Ascending aorta (tissue), 2 donors: ENCODE measurements around the gene ETNPPL. TPM values are rescaled to one million over a fixed set of nuclear protein-coding genes. Genes with fewer than 3 reads are reported as not detected.

Source experiments
- DNase-seq, 2 donors: peaks; one replicate each; pipeline ENCODE4 v3.0.0-alpha.2; 2019; ENCODE audit warnings: low spot score in 2 of 2
- H3K27ac ChIP-seq, 2 donors: fragments of 200-600 bp; sonication (generic); one replicate each; pipeline ENCODE4 v1.5.1; 2016 to 2017; ENCODE audit warnings: mild to moderate bottlenecking in 1 of 2
- H3K27me3 ChIP-seq: fragments of 200-600 bp; sonication (generic); one replicate; pipeline ENCODE4 v1.5.1; 2017
- H3K36me3 ChIP-seq, 2 donors: fragments of 200-600 bp; sonication (generic); one replicate each; pipeline ENCODE4 v1.5.1; 2016
- H3K4me1 ChIP-seq, 2 donors: fragments of 200-600 bp; sonication (generic); one replicate each; pipeline ENCODE4 v1.5.1; 2016 to 2017; ENCODE audit warnings: mild to moderate bottlenecking in 1 of 2
- H3K4me3 ChIP-seq, 2 donors: fragments of 200-600 bp; sonication (generic); one replicate each; pipeline ENCODE4 v1.5.1; 2016 to 2017; ENCODE audit warnings: mild to moderate bottlenecking in 1 of 2
- H3K9me3 ChIP-seq, 2 donors: fragments of 200-600 bp; sonication (generic); one replicate each; pipeline ENCODE4 v1.5.1; 2016
- CTCF ChIP-seq, 3 experiments: fragments of 200-600 bp in 2 of 3; fragments of 450-650 bp in 1 of 3; sonication (generic) in 2 of 3; IDR thresholded peaks; one replicate each; pipeline ENCODE4 v1.5.1; 2016 to 2019; ENCODE audit warnings: antibody characterized with exemption in 3 of 3, mild to moderate bottlenecking in 1 of 3, moderate library complexity in 1 of 3
- intact Hi-C: fragments of 100-400 bp; cut with DNase I; formaldehyde crosslinking; loops from one replicate; pipeline ENCODE4 v1.15.1; 2023
- total RNA-seq: library from RNA; depleted of rRNA; stranded (reverse); fragments of >200 nt; gene quantifications from one replicate; pipeline ENCODE4 v1.1.0, GENCODE V29; 2016

Gene ETNPPL
- total RNA-seq, 1 donor from 2014 or later, result not detected

- Histone ChIP-seq H3K27ac (no peak overlapping the region), H3K9me3 (no peaks in the 10 kb centered on the region), H3K27me3 (no peaks in the 10 kb centered on the region), H3K4me3 (no peak overlapping the region), H3K4me1 (peaks cover 0 to 4% of the 10 kb centered on the region in 2 donors), H3K36me3 (no peaks in the 10 kb centered on the region)
- intact Hi-C loops, result no loop called here
- no peak for DNase-seq
- no peak for TF ChIP-seq CTCF (IDR thresholded peaks at IDR 0.05)
Observed at GRCh38 chr4:108775921-108776320, 13.1 kb upstream of the ETNPPL start.

DNA sequence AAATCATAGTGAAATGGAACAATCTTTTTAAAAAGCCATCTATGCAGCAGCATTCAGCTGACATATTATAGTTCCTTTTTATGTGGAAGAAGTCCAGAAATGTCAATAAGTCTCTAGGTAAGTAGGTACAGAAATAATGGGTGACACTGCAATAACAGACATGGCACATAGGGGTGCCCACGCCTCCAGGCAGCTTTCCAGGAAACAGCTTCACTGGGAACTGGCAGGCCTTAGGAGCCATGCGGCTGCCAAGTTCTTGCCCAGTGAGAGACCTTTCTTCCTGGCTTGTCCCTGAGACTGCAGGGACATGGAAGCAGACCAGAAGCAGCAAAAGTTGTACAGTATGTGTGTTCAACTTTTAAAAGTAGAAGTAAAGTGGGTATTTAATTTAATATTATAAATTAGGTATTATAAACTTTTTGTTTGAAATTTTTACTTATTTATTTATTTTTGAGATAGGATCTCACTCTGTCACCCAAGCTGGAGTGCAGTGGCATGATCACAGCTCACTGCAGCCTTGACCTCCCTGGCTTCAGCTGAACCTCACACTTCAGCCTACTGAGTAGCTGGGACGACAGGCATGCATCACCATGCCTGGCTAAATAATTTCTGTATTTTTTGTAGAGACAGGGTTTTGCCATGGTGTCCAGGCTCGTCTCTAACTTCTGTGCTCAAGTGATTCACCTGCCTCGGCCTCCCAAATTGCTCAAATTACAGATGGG, 12.1 kb upstream of the ETNPPL start:
- H3K4me3 ChIP-seq, result no peak overlapping the region
- H3K27me3 ChIP-seq, result no peaks in the 10 kb centered on the region
- DNase-seq, result no peak
- peaks cover 0 to 4% of the 10 kb centered on the region in 2 donors for H3K4me1 ChIP-seq
- intact Hi-C loops, result no loop called here
- no peaks in the 10 kb centered on the region for H3K36me3 ChIP-seq
- no peak overlapping the region for H3K27ac ChIP-seq
- no peaks in the 10 kb centered on the region for H3K9me3 ChIP-seq
- TF ChIP-seq CTCF (IDR thresholded peaks at IDR 0.05), result peak in 2 of 3 experiments; percentile 19 to 29

- TF ChIP-seq CTCF (IDR thresholded peaks at IDR 0.05), result no peak
- Histone ChIP-seq H3K4me1 (peaks cover 0 to 4% of the 10 kb centered on the region in 2 donors), H3K27me3 (no peaks in the 10 kb centered on the region), H3K36me3 (no peaks in the 10 kb centered on the region), H3K9me3 (no peaks in the 10 kb centered on the region), H3K27ac (no peak overlapping the region), H3K4me3 (no peak overlapping the region)
- DNase-seq, result no peak
- intact Hi-C loops, result no loop called here
Observed at GRCh38 chr4:108772402-108772801, 9.5 kb upstream of the ETNPPL start.

GRCh38 chr4:108766058-108766457, 3.2 kb upstream of the ETNPPL start:
- Histone ChIP-seq H3K4me3 (no peak overlapping the region), H3K4me1 (no peaks in the 10 kb centered on the region), H3K27ac (no peak overlapping the region), H3K9me3 (no peaks in the 10 kb centered on the region), H3K36me3 (no peaks in the 10 kb centered on the region), H3K27me3 (no peaks in the 10 kb centered on the region)
- TF ChIP-seq CTCF (IDR thresholded peaks at IDR 0.05), result no peak
- no peak for DNase-seq
- intact Hi-C loops, result no loop called here

DNA sequence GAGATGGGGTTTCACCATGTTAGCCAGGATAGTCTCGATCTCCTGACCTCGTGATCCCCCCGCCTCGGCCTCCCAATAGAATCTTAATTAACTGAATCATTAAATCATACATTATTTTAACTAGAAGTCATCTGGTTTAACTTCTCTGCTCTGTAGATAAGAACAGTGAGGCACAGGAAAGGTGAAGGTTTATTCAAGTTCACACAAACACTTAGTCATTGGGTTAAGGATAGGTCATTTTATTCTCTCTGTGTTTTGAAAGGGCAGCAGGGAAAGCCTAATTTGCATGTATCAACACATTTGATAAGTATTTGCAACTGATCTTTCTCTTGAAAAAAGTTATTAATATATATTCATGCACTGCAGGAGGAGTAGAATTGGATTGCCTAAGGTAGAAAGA, 1.1 kb upstream of the ETNPPL start:
- TF ChIP-seq CTCF (IDR thresholded peaks at IDR 0.05), result no peak
- no peak for DNase-seq
- intact Hi-C loops, result no loop called here
- Histone ChIP-seq H3K27ac (no peak overlapping the region), H3K27me3 (no peaks in the 10 kb centered on the region), H3K4me1 (no peaks in the 10 kb centered on the region), H3K36me3 (no peaks in the 10 kb centered on the region), H3K4me3 (no peak overlapping the region), H3K9me3 (no peaks in the 10 kb centered on the region)

GRCh38 chr4:108763226-108763593, 357 bp upstream of the ETNPPL start:
- Histone ChIP-seq H3K36me3 (no peaks in the 10 kb centered on the region), H3K4me3 (peak overlapping the region; percentile 67 to 74), H3K9me3 (no peaks in the 10 kb centered on the region), H3K4me1 (no peaks in the 10 kb centered on the region), H3K27ac (no peak overlapping the region), H3K27me3 (no peaks in the 10 kb centered on the region)
- no peak for TF ChIP-seq CTCF (IDR thresholded peaks at IDR 0.05)
- intact Hi-C loops, result no loop called here
- no peak for DNase-seq
